Fibroblast of skin of abdomen (primary cell): Measurements from ENCODE around the gene UBE2D4. TPM values are rescaled to one million over a fixed set of nuclear protein-coding genes. Genes with fewer than 3 reads are reported as not detected.
"Not testable (repeated sequence)": the region's sequence is repeated elsewhere in the genome, so short reads cannot be mapped to it uniquely, and the experiment has no call there.

Experiments used
- DNase-seq: peaks from one replicate; pipeline ENCODE4 v3.0.0-alpha.2; 2013
- polyA plus RNA-seq, 2 experiments: library from polyadenylated mRNA; unstranded; fragments of 120-200 nt; gene quantifications; one replicate each; pipeline ENCODE4 v1.2.1, GENCODE V29; 2013; ENCODE audit not compliant: insufficient read length in 2 of 2

The UBE2D4 gene
- 16.6 TPM for polyA plus RNA-seq (2013, experiment 1 of 2; ENCODE audit: insufficient read length)
- polyA plus RNA-seq (2013, experiment 2 of 2; ENCODE audit: insufficient read length), result 15.8 TPM

GRCh38 chr7:43925984-43926797 lies at the start of gene UBE2D4:
UBE2D4 (plus strand) TSS chr7:43926436; CDS start chr7:43926533, 97 bp downstream.
- DNase-seq, result peak; percentile 54

- no peak for DNase-seq
These were observed 49.1 kb upstream of the UBE2D4 start for GRCh38 chr7:43876976-43877745.

GRCh38 chr7:43877968-43878864 lies 48.0 kb upstream of the UBE2D4 start:
- DNase-seq, result no peak

- peak; percentile 34 for DNase-seq
These were observed 47.4 kb upstream of the UBE2D4 start for GRCh38 chr7:43878867-43879266.

GRCh38 chr7:43879477-43879876 lies 46.8 kb upstream of the UBE2D4 start:
- peak; percentile 60 for DNase-seq

GRCh38 chr7:43880596-43880995 lies 45.6 kb upstream of the UBE2D4 start:
- DNase-seq, result no peak

GRCh38 chr7:43884209-43884608 lies 42.0 kb upstream of the UBE2D4 start:
- no peak for DNase-seq

GRCh38 chr7:43884617-43885016 lies 41.6 kb upstream of the UBE2D4 start:
- DNase-seq, result no peak

- peak; percentile 47 for DNase-seq
These were observed 37.0 kb upstream of the UBE2D4 start for GRCh38 chr7:43888993-43889945.

- no peak for DNase-seq
These were observed 35.8 kb upstream of the UBE2D4 start for GRCh38 chr7:43890468-43890867.

GRCh38 chr7:43891069-43891955 lies 34.9 kb upstream of the UBE2D4 start:
- DNase-seq, result no peak

GRCh38 chr7:43895847-43896415 lies 30.3 kb upstream of the UBE2D4 start:
- no peak for DNase-seq

- not testable (repeated sequence) for DNase-seq
These were observed 27.7 kb upstream of the UBE2D4 start for GRCh38 chr7:43898571-43898970.

GRCh38 chr7:43902542-43903054 lies 23.6 kb upstream of the UBE2D4 start:
- no peak for DNase-seq

- DNase-seq, result peak; percentile 21
These were observed 21.6 kb upstream of the UBE2D4 start for GRCh38 chr7:43904533-43905208.

- no peak for DNase-seq
These were observed 20.9 kb upstream of the UBE2D4 start for GRCh38 chr7:43905209-43905946.

- DNase-seq, result peak; percentile 36
These were observed 20.3 kb upstream of the UBE2D4 start for GRCh38 chr7:43905956-43906330.

GRCh38 chr7:43906331-43907010 lies 19.8 kb upstream of the UBE2D4 start, which contains the start of gene URGCP:
URGCP (minus strand) TSS chr7:43906596; CDS start chr7:43906575, 21 bp downstream.
- DNase-seq, result peak; percentile 50
